Aorta (tissue), 5 donors: Measurements from ENCODE around the gene NBAS. TPM values are rescaled to one million over a fixed set of nuclear protein-coding genes. Genes with fewer than 3 reads are reported as not detected.

Source experiments
- ATAC-seq: fragments of 200-7000 bp; cut with Tn5 transposase; one replicate; pipeline ENCODE4 v1.9.1; 2022; ENCODE audit warnings: moderate library complexity; ENCODE audit not compliant: low FRiP score
- DNase-seq, 2 donors: peaks; one replicate each; pipeline ENCODE4 v3.0.0-alpha.2; 2020
- H3K27ac ChIP-seq, 2 donors: one replicate each; pipeline ENCODE4 v1.5.1; 2013; ENCODE audit warnings: low read length in 2 of 2, mild to moderate bottlenecking in 2 of 2, moderate library complexity in 2 of 2, control low read depth in 1 of 2, inconsistent platforms in 1 of 2, low read depth in 1 of 2
- H3K27me3 ChIP-seq, 2 donors: one replicate each; pipeline ENCODE4 v1.6.1; 2013; ENCODE audit warnings: control low read depth in 1 of 2, low read length in 1 of 2, mild to moderate bottlenecking in 1 of 2, moderate library complexity in 1 of 2; ENCODE audit not compliant: insufficient read depth in 2 of 2, control insufficient read depth in 1 of 2
- H3K36me3 ChIP-seq, 2 donors: one replicate each; pipeline ENCODE4 v1.6.1; 2013; ENCODE audit warnings: control low read depth in 1 of 2, low read length in 1 of 2, mild to moderate bottlenecking in 1 of 2; ENCODE audit not compliant: insufficient read depth in 2 of 2, control insufficient read depth in 1 of 2
- H3K4me1 ChIP-seq, 2 donors: one replicate each; pipeline ENCODE4 v1.6.1; 2013; ENCODE audit warnings: low read length in 2 of 2, control low read depth in 1 of 2, mild to moderate bottlenecking in 1 of 2, moderate library complexity in 1 of 2; ENCODE audit not compliant: insufficient read depth in 2 of 2, control insufficient read depth in 1 of 2
- H3K4me3 ChIP-seq, 2 donors: one replicate each; pipeline ENCODE4 v1.5.1; 2013; ENCODE audit warnings: low read length in 2 of 2, control low read depth in 1 of 2, mild to moderate bottlenecking in 1 of 2
- H3K9me3 ChIP-seq: one replicate; pipeline ENCODE4 v1.6.1; 2013; ENCODE audit warnings: mild to moderate bottlenecking, low read length; ENCODE audit not compliant: control insufficient read depth
- WGBS, 2 donors: extraction: QIAGEN DNeasy Blood & Tissue Kit; methylation state at CpG; one replicate each; pipeline ENCODE4 v1.1.7; 2013; 5-methylcytosine and 5-hydroxymethylcytosine counted together
- intact Hi-C, 2 donors: fragments of 100-400 bp; cut with DNase I; formaldehyde crosslinking; loops; one replicate each; pipeline versions ENCODE4 v1.14.2 to v1.15.0; 2022
- polyA plus RNA-seq, 2 donors: library from polyadenylated mRNA; stranded (reverse); fragments of 200-250 nt; gene quantifications; one replicate each; pipeline ENCODE4 v1.2.3, GENCODE V29; 2013
- total RNA-seq, 2 donors: library from RNA; stranded (reverse); fragmentation: NEBNext Ultra II Directional; extraction: Animal tissue kit (Norgen Biotek cat#: 25700); gene quantifications; one replicate each; pipeline ENCODE4 v1.2.1, GENCODE V29; 2021
- donor health status: healthy with polysubstance abuse.
- donor health status: Bipolar disorder and iron deficiency.
- donor health status: DM: no; HTN: no; CAD: no.
- donor health status: DM: no; HTN: no; CAD: no.
- donor health status: DM: yes; HTN: yes; CAD: no.

Gene NBAS
- total and polyA plus RNA-seq, 4 donors, result 7.4 to 46.0 (median 33.7) TPM

- intact Hi-C loops, result no loop called here
- no peaks in the 10 kb centered on the region for H3K27me3 ChIP-seq
- H3K36me3 ChIP-seq, result peaks cover 0 to 2% of the 10 kb centered on the region in 2 donors
- H3K27ac ChIP-seq, result no peak overlapping the region
- 83 to 84% methylated on average over 4 of the region's 4 CpGs for WGBS, 2 donors
- H3K9me3 ChIP-seq, result peaks cover 2% of the 10 kb centered on the region
- no peaks in the 10 kb centered on the region for H3K4me1 ChIP-seq
- DNase-seq, result no peak
- H3K4me3 ChIP-seq, result no peak overlapping the region
- no peak for ATAC-seq
Measured at GRCh38 chr2:15272942-15273341, 288.2 kb downstream of the NBAS start.

GRCh38 chr2:15271941-15272542 is 289.1 kb downstream of the NBAS start:
- H3K36me3 ChIP-seq, result peaks cover 0 to under 1% of the 10 kb centered on the region in 2 donors
- H3K27ac ChIP-seq, result no peak overlapping the region
- 90 to 94% methylated on average over 1 of the region's 1 CpG for WGBS, 2 donors

GRCh38 chr2:15271276-15271675 is 289.9 kb downstream of the NBAS start:
- ATAC-seq, result no peak
- 81 to 83% methylated on average over 3 of the region's 3 CpGs for WGBS, 2 donors
- Histone ChIP-seq H3K27me3 (no peaks in the 10 kb centered on the region), H3K27ac (no peak overlapping the region), H3K4me3 (no peak overlapping the region), H3K4me1 (no peaks in the 10 kb centered on the region), H3K9me3 (peaks cover 2% of the 10 kb centered on the region), H3K36me3 (no peaks in the 10 kb centered on the region)
- no peak for DNase-seq
- intact Hi-C loops, result no loop called here

More at GRCh38 chr2:15271941-15272542, 289.1 kb downstream of the NBAS start:
- no peak overlapping the region for H3K4me3 ChIP-seq
- H3K9me3 ChIP-seq, result peaks cover 2% of the 10 kb centered on the region
- ATAC-seq (no peak), DNase-seq (no peak)
- H3K27me3 ChIP-seq, result no peaks in the 10 kb centered on the region
- intact Hi-C loops, result no loop called here
- H3K4me1 ChIP-seq, result no peaks in the 10 kb centered on the region

DNA sequence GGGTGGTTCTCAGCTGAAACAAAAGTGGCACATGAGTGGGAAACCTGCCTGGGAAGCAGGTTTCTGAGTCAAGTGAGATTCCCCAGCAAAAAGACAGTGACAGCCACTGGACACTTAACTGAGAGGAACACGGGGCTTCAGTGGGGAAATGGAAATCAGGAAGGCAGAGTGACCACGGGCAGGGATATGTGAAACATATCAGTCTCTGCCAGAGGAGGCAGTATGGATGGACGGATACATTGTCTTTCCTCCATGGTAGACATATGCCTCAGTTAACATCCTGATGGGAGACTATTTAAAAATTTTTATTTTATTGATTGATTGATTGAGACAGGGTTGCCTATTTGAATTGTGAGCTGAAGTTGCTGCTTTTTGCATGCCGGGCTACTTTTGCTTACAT is 292.1 kb downstream of the NBAS start:
- Histone ChIP-seq H3K27ac (no peak overlapping the region), H3K36me3 (no peaks in the 10 kb centered on the region), H3K27me3 (no peaks in the 10 kb centered on the region), H3K4me1 (no peaks in the 10 kb centered on the region), H3K4me3 (no peak overlapping the region), H3K9me3 (peaks cover 2% of the 10 kb centered on the region)
- WGBS, 2 donors, result 81 to 85% methylated on average over 4 of the region's 4 CpGs
- DNase-seq, result no peak
- no peak for ATAC-seq
- intact Hi-C loops, result no loop called here

DNA sequence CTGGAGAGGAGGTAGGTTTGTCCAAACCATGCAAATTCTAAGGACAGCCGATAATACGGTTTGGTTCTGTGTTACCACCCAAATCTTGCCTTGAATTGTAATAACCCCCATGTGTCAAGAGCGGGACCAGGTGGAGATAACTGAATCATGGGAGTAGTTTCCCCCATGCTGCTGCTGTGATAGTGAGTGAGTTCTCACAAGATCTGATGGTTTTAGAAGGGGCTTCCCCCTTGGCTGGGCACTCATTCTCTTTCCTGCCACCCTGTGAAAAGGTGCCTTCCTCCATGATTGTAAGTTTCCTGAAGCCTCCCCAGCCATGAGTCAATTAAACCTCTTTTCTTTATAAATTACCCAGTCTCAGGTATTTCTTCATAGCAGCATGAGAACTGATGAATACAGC is 295.2 kb downstream of the NBAS start:
- peaks cover 2% of the 10 kb centered on the region for H3K9me3 ChIP-seq
- 89 to 92% methylated on average over 3 of the region's 3 CpGs for WGBS, 2 donors
- H3K27me3 ChIP-seq, result no peaks in the 10 kb centered on the region
- intact Hi-C loops, result no loop called here
- H3K4me3 ChIP-seq, result no peak overlapping the region
- H3K27ac ChIP-seq, result no peak overlapping the region
- no peaks in the 10 kb centered on the region for H3K36me3 ChIP-seq
- H3K4me1 ChIP-seq, result no peaks in the 10 kb centered on the region
- ATAC-seq (no peak), DNase-seq (no peak)

DNA sequence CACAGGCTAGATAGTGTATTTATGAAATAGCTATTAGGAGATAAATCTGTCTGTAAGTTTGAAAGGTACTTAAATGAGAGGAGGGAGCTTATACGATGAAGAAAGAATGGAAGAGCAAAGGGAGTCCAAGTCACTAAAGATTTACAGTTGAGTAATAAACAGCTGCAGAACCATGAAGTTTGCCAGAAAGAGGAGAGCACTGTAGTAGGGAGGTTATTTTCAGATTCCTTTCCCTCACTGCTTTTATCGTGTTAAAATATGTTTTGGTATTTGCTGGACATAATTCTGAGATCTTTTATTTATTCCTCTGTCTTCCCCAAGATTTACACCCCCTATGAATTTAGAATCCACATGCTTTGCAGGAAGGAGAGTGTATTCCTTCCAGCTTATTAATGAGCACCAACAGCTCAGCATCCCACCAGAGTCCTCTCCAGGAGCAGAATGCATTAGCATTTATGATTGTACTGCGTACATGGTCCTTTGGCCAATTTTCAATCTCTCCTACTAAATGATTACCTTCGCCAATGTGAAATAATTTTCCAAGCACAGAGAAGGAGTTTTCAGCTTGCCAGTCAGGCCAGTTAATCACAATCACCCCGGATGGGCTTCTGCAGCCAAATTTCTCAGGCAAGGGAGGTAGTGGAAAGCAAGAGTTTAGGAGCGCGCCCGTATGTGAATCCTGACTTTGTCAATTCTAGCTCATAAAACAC is 297.0 kb downstream of the NBAS start:
- Histone ChIP-seq H3K4me1 (no peaks in the 10 kb centered on the region), H3K9me3 (peaks cover 2% of the 10 kb centered on the region), H3K27ac (no peak overlapping the region), H3K4me3 (no peak overlapping the region), H3K27me3 (no peaks in the 10 kb centered on the region), H3K36me3 (peaks cover 0 to 2% of the 10 kb centered on the region in 2 donors)
- DNase-seq (no peak), ATAC-seq (no peak)
- intact Hi-C loops, result no loop called here
- WGBS, 2 donors, result 82 to 86% methylated on average over 8 of the region's 8 CpGs

- Histone ChIP-seq H3K27me3 (no peaks in the 10 kb centered on the region), H3K4me3 (no peak overlapping the region), H3K27ac (no peak overlapping the region), H3K36me3 (peaks cover 0 to 2% of the 10 kb centered on the region in 2 donors), H3K4me1 (no peaks in the 10 kb centered on the region), H3K9me3 (no peaks in the 10 kb centered on the region)
- no peak for DNase-seq
- no peak for ATAC-seq
- WGBS, 2 donors, result 92 to 94% methylated on average over 2 of the region's 2 CpGs
- intact Hi-C loops, result no loop called here
Measured at GRCh38 chr2:15262792-15263191, 298.3 kb downstream of the NBAS start.

DNA sequence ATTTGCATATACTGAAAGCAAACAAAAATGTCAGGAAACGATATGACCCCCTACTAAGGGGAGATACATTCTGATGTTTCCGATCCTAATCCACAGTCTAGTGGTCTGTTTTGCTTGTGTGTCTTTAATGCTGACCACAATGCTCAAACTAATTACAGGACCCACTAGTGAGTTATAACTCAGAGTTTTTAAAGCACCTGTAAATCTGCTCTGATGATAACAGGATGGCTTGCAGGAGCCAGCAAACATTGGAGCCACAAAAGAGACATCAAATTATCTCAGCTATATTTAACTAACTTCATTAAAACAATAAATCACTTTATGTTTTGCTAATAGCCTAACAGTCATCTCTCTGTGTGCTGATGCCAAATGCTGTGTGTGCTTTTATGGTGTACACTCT is 300.3 kb downstream of the NBAS start:
- DNase-seq, result no peak

GRCh38 chr2:15260196-15260595 is 300.9 kb downstream of the NBAS start:
- H3K27ac ChIP-seq, result no peak overlapping the region
- ATAC-seq (no peak), DNase-seq (no peak)
- no peaks in the 10 kb centered on the region for H3K27me3 ChIP-seq
- intact Hi-C loops, result no loop called here
- H3K36me3 ChIP-seq, result peaks cover 0 to 2% of the 10 kb centered on the region in 2 donors
- H3K4me1 ChIP-seq, result no peaks in the 10 kb centered on the region
- WGBS, 2 donors, result 88 to 91% methylated on average over 3 of the region's 3 CpGs
- no peak overlapping the region for H3K4me3 ChIP-seq
- H3K9me3 ChIP-seq, result no peaks in the 10 kb centered on the region

More for the DNA sequence above, 300.3 kb downstream of the NBAS start:
- H3K4me1 ChIP-seq, result no peaks in the 10 kb centered on the region
- H3K4me3 ChIP-seq, result no peak overlapping the region
- no peak for ATAC-seq
- WGBS, 2 donors, result 91 to 94% methylated on average over 2 of the region's 2 CpGs
- H3K27me3 ChIP-seq, result no peaks in the 10 kb centered on the region
- H3K27ac ChIP-seq, result no peak overlapping the region
- H3K9me3 ChIP-seq, result no peaks in the 10 kb centered on the region
- peaks cover 0 to 2% of the 10 kb centered on the region in 2 donors for H3K36me3 ChIP-seq
- intact Hi-C loops, result no loop called here
